ENCODE results near the gene MTMR10. TPM values are rescaled to one million over a fixed set of nuclear protein-coding genes. Genes with fewer than 3 reads are reported as not detected.

Gene MTMR10
- total and polyA plus RNA-seq, 2 of the 4 experiments (the other 2 are of a cell fraction): 11.2 to 13.8 TPM

GRCh38 chr15:31012455-31012854 lies 21.0 kb upstream of the MTMR10 start:
- ATAC-seq (ENCODE audit: low read depth) (no peak), DNase-seq (no peak)
- Histone ChIP-seq H2BK15ac (ENCODE audit: low read depth, low read length) (no peak overlapping the region), H3K56ac (ENCODE audit: extremely low read depth, insufficient read depth, low read length) (no peak overlapping the region), H3K4ac (ENCODE audit: low read depth, low read length) (no peak overlapping the region), H2BK120ac (ENCODE audit: low read depth, low read length) (no peak overlapping the region), H2BK20ac (ENCODE audit: low read depth, low read length) (no peak overlapping the region), H3K23ac (ENCODE audit: low read depth, low read length) (no peak overlapping the region), H4K91ac (ENCODE audit: insufficient read depth, low read depth, low read length) (no peak overlapping the region), H2BK5ac (ENCODE audit: low read depth, low read length, poor library complexity, severe bottlenecking) (no peak overlapping the region), H3K36me3 (ENCODE audit: control insufficient read depth, insufficient read depth, low read length) (no peaks in the 10 kb centered on the region), H2AK5ac (ENCODE audit: low read depth, low read length) (no peak overlapping the region), H2AK9ac (replicated peaks; ENCODE audit: low read depth, low read length, poor library complexity) (no peak overlapping the region), H4K20me1 (ENCODE audit: insufficient read depth, low read length) (no peaks in the 10 kb centered on the region), H3K9ac (ENCODE audit: low read depth, low read length) (no peak overlapping the region), H4K8ac (ENCODE audit: low read depth in 2 of 2, low read length in 2 of 2) (no peak overlapping the region), H3K4me1 (ENCODE audit: control insufficient read depth, insufficient read depth, low read length) (0 out of 2 replicates have a peak, but pooled peaks cover 3% of the 10 kb centered on the region), H3K4me2 (ENCODE audit: low read depth, low read length) (no peak overlapping the region), H2AFZ (replicated peaks; ENCODE audit: low read length, poor library complexity) (no peak overlapping the region), H4K5ac (ENCODE audit: low read depth, low read length) (no peak overlapping the region), H3K18ac (ENCODE audit: low read depth, low read length) (no peak overlapping the region), H3K27ac (ENCODE audit: insufficient read depth, low read length) (no peak overlapping the region), H3K4me3 (ENCODE audit: insufficient read depth, low read depth, low read length) (no peak overlapping the region), H3K79me1 (ENCODE audit: low read depth in 1 of 2, low read length in 2 of 2) (no peaks in the 10 kb centered on the region), H3K14ac (replicated peaks; ENCODE audit: low read depth, low read length) (no peak overlapping the region), H3K27me3 (ENCODE audit: control insufficient read depth, insufficient read depth, low read length) (no peaks in the 10 kb centered on the region), H3K9me3 (ENCODE audit: control insufficient read depth, insufficient read depth, low read length) (peaks cover 7% of the 10 kb centered on the region), H3K9me1 (ENCODE audit: insufficient read depth, low read length) (no peaks in the 10 kb centered on the region)
- BruUV-seq (replicated peaks): no TSS peak
- no CpG with 5 or more reads among the region's 2 CpGs for WGBS, 2 experiments (ENCODE audit: extremely low coverage in 2 of 2, insufficient read length in 1 of 2)
- intact Hi-C loops (cut with micrococcal nuclease) (no loop called here), in situ Hi-C loops (cut with MboI; ENCODE audit: low sequenced_read_pairs) (no loop called here), dilution Hi-C loops (cut with HindIII; ENCODE audit: low sequenced_read_pairs, unreplicated experiment) (no loop called here)
- CTCF ChIA-PET: interaction anchor here (1.0 kb wide), 1 partner anchor 9 kb away, joined by 6 read pairs; no protein-coding TSS in a partner anchor
- POLR2A ChIA-PET (ENCODE audit: unreplicated experiment): no interaction called here
- no peak for TF ChIP-seq MAZ (IDR thresholded peaks at IDR 0.05; ENCODE audit: borderline replicate concordance, low read depth, low read length)
- TF ChIP-seq MAFK (IDR thresholded peaks at IDR 0.05; ENCODE audit: low read depth, low read length): no peak
- TF ChIP-seq, protein P1, sequence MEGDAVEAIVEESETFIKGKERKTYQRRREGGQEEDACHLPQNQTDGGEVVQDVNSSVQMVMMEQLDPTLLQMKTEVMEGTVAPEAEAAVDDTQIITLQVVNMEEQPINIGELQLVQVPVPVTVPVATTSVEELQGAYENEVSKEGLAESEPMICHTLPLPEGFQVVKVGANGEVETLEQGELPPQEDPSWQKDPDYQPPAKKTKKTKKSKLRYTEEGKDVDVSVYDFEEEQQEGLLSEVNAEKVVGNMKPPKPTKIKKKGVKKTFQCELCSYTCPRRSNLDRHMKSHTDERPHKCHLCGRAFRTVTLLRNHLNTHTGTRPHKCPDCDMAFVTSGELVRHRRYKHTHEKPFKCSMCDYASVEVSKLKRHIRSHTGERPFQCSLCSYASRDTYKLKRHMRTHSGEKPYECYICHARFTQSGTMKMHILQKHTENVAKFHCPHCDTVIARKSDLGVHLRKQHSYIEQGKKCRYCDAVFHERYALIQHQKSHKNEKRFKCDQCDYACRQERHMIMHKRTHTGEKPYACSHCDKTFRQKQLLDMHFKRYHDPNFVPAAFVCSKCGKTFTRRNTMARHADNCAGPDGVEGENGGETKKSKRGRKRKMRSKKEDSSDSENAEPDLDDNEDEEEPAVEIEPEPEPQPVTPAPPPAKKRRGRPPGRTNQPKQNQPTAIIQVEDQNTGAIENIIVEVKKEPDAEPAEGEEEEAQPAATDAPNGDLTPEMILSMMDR (conservative IDR thresholded peaks at IDR 0.05; ENCODE audit: low read depth, low read length): no peak
- TF ChIP-seq RAD21 (IDR thresholded peaks at IDR 0.05; ENCODE audit: low read length): no peak
- no peak for TF ChIP-seq SMC3 (IDR thresholded peaks at IDR 0.05; ENCODE audit: low read depth, low read length)
- no peak for TF ChIP-seq POLR2A (IDR thresholded peaks at IDR 0.05; ENCODE audit: low read depth, low read length)
- no peak for TF ChIP-seq RCOR1 (IDR thresholded peaks at IDR 0.05; ENCODE audit: insufficient replicate concordance, low read length)
- TF ChIP-seq CHD1 (IDR thresholded peaks at IDR 0.05; ENCODE audit: low read depth, low read length): no peak
- no peak for TF ChIP-seq MXI1 (IDR thresholded peaks at IDR 0.05; ENCODE audit: borderline replicate concordance, low read depth, low read length)
- TF ChIP-seq, protein P2, sequence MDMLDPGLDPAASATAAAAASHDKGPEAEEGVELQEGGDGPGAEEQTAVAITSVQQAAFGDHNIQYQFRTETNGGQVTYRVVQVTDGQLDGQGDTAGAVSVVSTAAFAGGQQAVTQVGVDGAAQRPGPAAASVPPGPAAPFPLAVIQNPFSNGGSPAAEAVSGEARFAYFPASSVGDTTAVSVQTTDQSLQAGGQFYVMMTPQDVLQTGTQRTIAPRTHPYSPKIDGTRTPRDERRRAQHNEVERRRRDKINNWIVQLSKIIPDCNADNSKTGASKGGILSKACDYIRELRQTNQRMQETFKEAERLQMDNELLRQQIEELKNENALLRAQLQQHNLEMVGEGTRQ (IDR thresholded peaks at IDR 0.05; ENCODE audit: low read depth, low read length): no peak
- no peak for TF ChIP-seq BHLHE40 (IDR thresholded peaks at IDR 0.05; ENCODE audit: low read depth, low read length)
- TF ChIP-seq, protein P3, sequence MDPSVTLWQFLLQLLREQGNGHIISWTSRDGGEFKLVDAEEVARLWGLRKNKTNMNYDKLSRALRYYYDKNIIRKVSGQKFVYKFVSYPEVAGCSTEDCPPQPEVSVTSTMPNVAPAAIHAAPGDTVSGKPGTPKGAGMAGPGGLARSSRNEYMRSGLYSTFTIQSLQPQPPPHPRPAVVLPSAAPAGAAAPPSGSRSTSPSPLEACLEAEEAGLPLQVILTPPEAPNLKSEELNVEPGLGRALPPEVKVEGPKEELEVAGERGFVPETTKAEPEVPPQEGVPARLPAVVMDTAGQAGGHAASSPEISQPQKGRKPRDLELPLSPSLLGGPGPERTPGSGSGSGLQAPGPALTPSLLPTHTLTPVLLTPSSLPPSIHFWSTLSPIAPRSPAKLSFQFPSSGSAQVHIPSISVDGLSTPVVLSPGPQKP (IDR thresholded peaks at IDR 0.05; ENCODE audit: borderline replicate concordance, low read depth, low read length): no peak
- TF ChIP-seq CEBPB (IDR thresholded peaks at IDR 0.05; ENCODE audit: low read depth, low read length): no peak
- TF ChIP-seq FOS (IDR thresholded peaks at IDR 0.05; ENCODE audit: low read depth, low read length): no peak
- no peak for TF ChIP-seq RFX5 (IDR thresholded peaks at IDR 0.05; ENCODE audit: low read depth, low read length)
